SK-N-SH (cell line): ENCODE results near the gene PDGFA.

Experiments used
- CTCF ChIP-seq: fragments of 200-600 bp; sonication (generic); IDR thresholded peaks from 2 replicates; pipeline ENCODE4 v1.6.1; 2017; ENCODE audit warnings: antibody characterized with exemption, mild to moderate bottlenecking, moderate library complexity
- ELF1 ChIP-seq: IDR thresholded peaks from 2 replicates; pipeline ENCODE4 v1.4.0; 2012
- EP300 ChIP-seq, 2 experiments: IDR thresholded peaks; 2 replicates each; pipeline versions ENCODE4 v1.4.0 to v1.6.1; 2012; ENCODE audit warnings: borderline replicate concordance in 1 of 2, low read depth in 1 of 2, low read length in 1 of 2
- EZH2phosphoT487 ChIP-seq: fragments of 200-600 bp; sonication (generic); IDR thresholded peaks from 2 replicates; pipeline ENCODE4 v1.6.1; 2017; ENCODE audit warnings: low read depth, mixed run types, mild to moderate bottlenecking, antibody characterized with exemption, moderate library complexity, borderline replicate concordance
- GATA2 ChIP-seq: sonication (generic); formaldehyde crosslinking; IDR thresholded peaks from 2 replicates; pipeline ENCODE4 v1.5.0; 2020; ENCODE audit warnings: mild to moderate bottlenecking, missing genetic modification reagents
- POLR2AphosphoS5 ChIP-seq: IDR thresholded peaks from 2 replicates; pipeline ENCODE4 v1.6.1; 2012; ENCODE audit warnings: low read depth, low read length
- RAD21 ChIP-seq: IDR thresholded peaks from 2 replicates; pipeline ENCODE4 v1.6.1; 2012; ENCODE audit warnings: mild to moderate bottlenecking, low read length
- TAF1 ChIP-seq: IDR thresholded peaks from 2 replicates; pipeline ENCODE4 v1.6.1; 2012; ENCODE audit warnings: low read depth, mild to moderate bottlenecking, low read length, moderate library complexity, borderline replicate concordance
- TEAD4 ChIP-seq: IDR thresholded peaks from 2 replicates; pipeline ENCODE4 v1.4.0; 2012; ENCODE audit warnings: mild to moderate bottlenecking, borderline replicate concordance; ENCODE audit not compliant: insufficient read depth

- no peak for TF ChIP-seq EZH2phosphoT487
- no peak for TF ChIP-seq POLR2AphosphoS5
- no peak for TF ChIP-seq CTCF
- no peak for TF ChIP-seq EP300 (IDR thresholded peaks at IDR 0.05; ENCODE audit: borderline replicate concordance in 1 of 2, low read depth in 1 of 2, low read length in 1 of 2)
- TF ChIP-seq TEAD4 = no peak
- no peak for TF ChIP-seq ELF1
- TF ChIP-seq TAF1 = no peak
- no peak for TF ChIP-seq GATA2 (CRISPR knock-in tag)
- no peak for TF ChIP-seq RAD21
Observed at GRCh38 chr7:453597-454306, 65.9 kb downstream of the PDGFA start.
